CD4-positive, CD25-positive, alpha-beta regulatory T cell (primary cell): ENCODE data around the gene BTRC. TPM values are rescaled to one million over a fixed set of nuclear protein-coding genes. Genes with fewer than 3 reads are reported as not detected.
A peak's percentile ranks its signal among the peaks of the same experiment; 100 is the strongest.

ENCODE experiments used
- ATAC-seq, 2 donors: fragments of 150-1000 bp; cut with Tn5 transposase; one replicate each; pipeline ENCODE4 v1.10.0; 2021; ENCODE audit warnings: low read depth in 2 of 2, moderate number of reproducible peaks in 2 of 2, moderate library complexity in 1 of 2
- DNase-seq, 3 donors: peaks; one replicate each; pipeline versions ENCODE4 v3.0.0 to v3.0.0-alpha.2; 2012 to 2022; ENCODE audit warnings: mixed read lengths in 1 of 3
- H3K27ac ChIP-seq: one replicate; pipeline ENCODE4 v1.7.0; 2013; ENCODE audit warnings: mild to moderate bottlenecking, low read length; ENCODE audit not compliant: insufficient read depth, poor library complexity, severe bottlenecking
- H3K27me3 ChIP-seq: one replicate; pipeline ENCODE4 v1.7.0; 2013; ENCODE audit warnings: low read length; ENCODE audit not compliant: control insufficient read depth, insufficient read depth
- H3K36me3 ChIP-seq: one replicate; pipeline ENCODE4 v1.7.0; 2013; ENCODE audit warnings: mild to moderate bottlenecking, low read length, moderate library complexity; ENCODE audit not compliant: control insufficient read depth, insufficient read depth
- H3K4me1 ChIP-seq: 2 replicates; pipeline ENCODE4 v1.7.0; 2013; ENCODE audit warnings: mild to moderate bottlenecking, low read length; ENCODE audit not compliant: insufficient read depth, control insufficient read depth, poor library complexity, severe bottlenecking
- H3K4me3 ChIP-seq: one replicate; pipeline ENCODE4 v1.7.0; 2013; ENCODE audit warnings: low read depth, mild to moderate bottlenecking, low read length, moderate library complexity
- H3K9me3 ChIP-seq, 2 experiments: 1 replicate in 1 of 2; 2 replicates in 1 of 2; pipeline ENCODE4 v1.7.0; 2013; ENCODE audit warnings: low read length in 2 of 2, mild to moderate bottlenecking in 1 of 2, moderate library complexity in 1 of 2; ENCODE audit not compliant: control insufficient read depth in 2 of 2
- H3K27ac Mint-ChIP-seq, 3 donors: one replicate each; pipeline ENCODE4 v1.8.0; 2020 to 2022; ENCODE audit warnings: mild to moderate bottlenecking in 3 of 3, mixed read lengths in 3 of 3, moderate library complexity in 2 of 3
- H3K27me3 Mint-ChIP-seq: one replicate; pipeline ENCODE4 v1.8.0; 2022; ENCODE audit warnings: mild to moderate bottlenecking, mixed read lengths
- H3K36me3 Mint-ChIP-seq: one replicate; pipeline ENCODE4 v1.8.0; 2020; ENCODE audit warnings: mixed read lengths
- H3K4me1 Mint-ChIP-seq, 4 donors: one replicate each; pipeline ENCODE4 v1.8.0; 2020 to 2022; ENCODE audit warnings: mixed read lengths in 4 of 4, mild to moderate bottlenecking in 1 of 4
- H3K4me3 Mint-ChIP-seq, 4 donors: one replicate each; pipeline ENCODE4 v1.8.0; 2020 to 2022; ENCODE audit warnings: mild to moderate bottlenecking in 4 of 4, mixed read lengths in 4 of 4, moderate library complexity in 3 of 4
- H3K9me3 Mint-ChIP-seq, 7 donors: one replicate each; pipeline ENCODE4 v1.8.0; 2020 to 2022; ENCODE audit warnings: mixed read lengths in 7 of 7, mild to moderate bottlenecking in 3 of 7, moderate library complexity in 2 of 7
- polyA plus RNA-seq, 4 donors: library from polyadenylated mRNA; unstranded; fragments of 300-500 nt; fragmentation: Illumina TruSeq; gene quantifications; one replicate each; pipeline ENCODE4 v1.2.3, GENCODE V29; 2021
- total RNA-seq: library from RNA; stranded (reverse); gene quantifications from one replicate; pipeline ENCODE4 v1.2.3, GENCODE V29; 2022

BTRC gene
- total and polyA plus RNA-seq, 5 donors from 2014 or later, result 6.1 to 17.8 (median 8.9) TPM

DNA sequence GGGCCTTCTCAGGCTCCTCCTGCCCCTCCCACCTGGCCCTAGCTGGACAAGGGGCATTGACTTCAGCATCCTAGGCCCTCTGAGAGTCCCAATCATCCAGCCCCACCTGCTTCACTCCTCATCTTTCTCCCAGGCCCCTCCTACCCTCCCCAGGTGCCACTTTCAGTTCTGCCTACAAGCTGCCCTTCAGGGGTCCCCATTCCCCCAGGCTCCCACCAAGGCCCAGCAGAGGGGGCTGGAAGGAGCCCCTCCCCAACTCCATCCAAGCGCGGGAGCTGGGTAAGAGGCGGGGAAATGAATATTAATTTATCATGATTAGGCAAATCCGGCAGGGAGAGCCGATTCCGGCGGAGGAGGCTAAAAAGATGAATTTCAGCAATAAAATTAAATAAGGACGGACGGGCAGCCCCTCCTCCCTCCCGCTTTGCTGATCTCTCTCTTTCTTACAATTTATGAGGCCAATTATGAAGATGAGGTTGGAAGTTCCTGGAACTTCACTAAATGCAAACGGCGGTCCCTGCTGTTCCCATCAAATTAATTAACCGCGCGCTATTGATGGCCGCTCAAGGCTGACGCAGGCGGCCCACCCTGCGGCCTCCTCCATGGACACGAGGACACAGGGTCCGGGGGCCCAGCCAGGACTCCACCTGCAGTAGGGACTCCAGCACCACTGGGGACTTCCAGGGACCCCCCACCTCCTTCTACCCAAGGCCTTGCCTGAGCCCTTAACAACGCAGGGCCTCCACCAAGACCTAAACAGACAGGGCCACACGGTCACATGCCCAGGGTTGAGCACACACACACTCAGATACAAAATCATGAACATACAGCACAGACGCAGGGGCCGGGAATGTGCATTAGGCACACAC lies 220.2 kb downstream of the BTRC start:
- no peak overlapping the region for H3K27ac Mint-ChIP-seq
- ATAC-seq, result no peak

DNA sequence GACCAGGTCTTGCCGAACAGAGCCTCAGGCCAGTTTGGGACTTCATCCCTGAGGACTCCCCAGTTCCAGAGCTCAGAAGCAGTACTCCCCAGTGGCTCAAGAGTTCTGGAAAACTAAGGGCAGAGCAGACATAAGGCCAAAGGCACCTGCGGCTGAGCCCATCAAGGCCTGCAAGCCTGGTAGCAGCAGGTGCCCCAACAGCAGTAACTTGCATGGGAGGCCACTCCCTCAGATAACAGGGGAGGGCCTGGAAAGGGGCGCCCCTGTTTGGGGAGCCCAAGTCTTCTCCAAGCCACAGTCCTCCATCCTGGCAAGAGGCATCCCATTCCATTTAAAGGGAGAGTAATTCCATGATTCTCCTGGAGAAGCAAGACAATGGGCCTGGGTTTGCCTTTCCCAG lies 221.1 kb downstream of the BTRC start:
- Mint-ChIP-seq H3K27ac (no peak overlapping the region), H3K9me3 (no peaks in the 10 kb centered on the region), H3K36me3 (peaks cover 4% of the 10 kb centered on the region), H3K27me3 (no peaks in the 10 kb centered on the region), H3K4me3 (no peak overlapping the region), H3K4me1 (peaks cover 0 to 3% (median 0%) of the 10 kb centered on the region in 4 donors)
- Histone ChIP-seq H3K27ac (no peak overlapping the region), H3K9me3 (no peaks in the 10 kb centered on the region), H3K4me1 (peaks cover 7% of the 10 kb centered on the region), H3K36me3 (peaks cover 18% of the 10 kb centered on the region), H3K4me3 (no peak overlapping the region), H3K27me3 (no peaks in the 10 kb centered on the region)
- no peak for ATAC-seq
- DNase-seq, result no peak

More for the DNA sequence above, 220.2 kb downstream of the BTRC start:
- peaks cover 13% of the 10 kb centered on the region for H3K36me3 ChIP-seq
- peaks cover 16% of the 10 kb centered on the region for H3K4me1 ChIP-seq
- no peak overlapping the region for H3K4me3 ChIP-seq
- no peaks in the 10 kb centered on the region for H3K9me3 Mint-ChIP-seq
- H3K4me1 Mint-ChIP-seq, result peaks cover 0 to 11% (median 0%) of the 10 kb centered on the region in 4 donors
- H3K27me3 ChIP-seq, result no peaks in the 10 kb centered on the region
- no peak overlapping the region for H3K4me3 Mint-ChIP-seq
- H3K9me3 ChIP-seq, result no peaks in the 10 kb centered on the region
- DNase-seq, result no peak
- H3K27ac ChIP-seq, result no peak overlapping the region
- H3K36me3 Mint-ChIP-seq, result peaks cover 4% of the 10 kb centered on the region
- peaks cover 3% of the 10 kb centered on the region for H3K27me3 Mint-ChIP-seq

- Histone ChIP-seq H3K4me1 (peaks cover under 1% of the 10 kb centered on the region), H3K27ac (no peak overlapping the region), H3K27me3 (no peaks in the 10 kb centered on the region), H3K9me3 (no peaks in the 10 kb centered on the region), H3K4me3 (no peak overlapping the region), H3K36me3 (peaks cover 24% of the 10 kb centered on the region)
- Mint-ChIP-seq H3K4me1 (no peaks in the 10 kb centered on the region), H3K27ac (peak overlapping the region in 1 of 3 donors; percentile 5), H3K36me3 (peaks cover 4% of the 10 kb centered on the region), H3K4me3 (peak overlapping the region in 1 of 4 donors; percentile 52), H3K9me3 (no peaks in the 10 kb centered on the region), H3K27me3 (no peaks in the 10 kb centered on the region)
- ATAC-seq (no peak), DNase-seq (no peak)
Observed at GRCh38 chr10:101575580-101576210, 221.7 kb downstream of the BTRC start.

DNA sequence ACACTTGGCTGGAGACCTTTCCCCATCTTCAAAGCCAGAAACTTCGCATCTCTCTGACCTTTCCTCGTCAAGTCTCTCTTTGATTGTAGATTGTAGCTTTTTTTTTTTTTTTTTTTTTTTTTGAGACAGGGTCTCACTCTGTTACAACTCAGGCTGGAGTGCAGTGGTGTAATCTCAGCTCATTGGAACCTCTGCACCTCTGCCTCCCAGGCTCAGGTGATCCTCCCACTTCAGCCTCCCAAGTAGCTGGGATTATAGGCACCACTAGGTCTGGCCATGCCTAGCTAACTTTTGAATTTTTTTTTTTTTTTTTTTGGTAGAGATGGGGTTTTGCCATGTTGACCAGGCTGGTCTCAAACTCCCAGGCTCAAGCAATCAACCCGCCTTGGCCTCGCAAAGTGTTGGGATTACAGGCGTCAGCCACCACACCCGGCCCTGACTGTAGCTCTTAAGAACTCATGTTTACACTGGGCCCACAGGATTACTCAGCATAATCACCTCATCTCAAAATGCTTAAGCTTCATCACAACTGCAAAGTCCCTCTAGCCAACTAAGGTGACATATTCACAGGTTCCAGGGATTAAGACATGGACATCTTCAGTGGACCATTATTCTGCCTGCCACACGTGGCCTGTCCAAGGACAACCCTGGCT lies 222.4 kb downstream of the BTRC start:
- no peak overlapping the region for H3K4me3 ChIP-seq
- Mint-ChIP-seq H3K27me3 (no peaks in the 10 kb centered on the region), H3K27ac (no peak overlapping the region), H3K4me3 (peak overlapping the region in 1 of 4 donors; percentile 52), H3K4me1 (no peaks in the 10 kb centered on the region), H3K36me3 (peaks cover 4% of the 10 kb centered on the region), H3K9me3 (no peaks in the 10 kb centered on the region)
- ATAC-seq, result no peak
- no peak for DNase-seq
- H3K36me3 ChIP-seq, result peaks cover 28% of the 10 kb centered on the region
- H3K27ac ChIP-seq, result no peak overlapping the region
- no peaks in the 10 kb centered on the region for H3K4me1 ChIP-seq
- H3K27me3 ChIP-seq, result no peaks in the 10 kb centered on the region
- H3K9me3 ChIP-seq, result no peaks in the 10 kb centered on the region

- Histone ChIP-seq H3K27me3 (no peaks in the 10 kb centered on the region), H3K36me3 (peaks cover 28% of the 10 kb centered on the region), H3K4me1 (no peaks in the 10 kb centered on the region), H3K4me3 (no peak overlapping the region), H3K9me3 (no peaks in the 10 kb centered on the region), H3K27ac (no peak overlapping the region)
- Mint-ChIP-seq H3K27me3 (no peaks in the 10 kb centered on the region), H3K4me3 (no peak overlapping the region), H3K4me1 (no peaks in the 10 kb centered on the region), H3K27ac (no peak overlapping the region), H3K36me3 (peaks cover 9% of the 10 kb centered on the region), H3K9me3 (no peaks in the 10 kb centered on the region)
- no peak for ATAC-seq
- DNase-seq, result no peak
Observed at GRCh38 chr10:101577121-101577871, 223.3 kb downstream of the BTRC start.

GRCh38 chr10:101578192-101578591 lies 224.2 kb downstream of the BTRC start:
- no peaks in the 10 kb centered on the region for H3K4me1 Mint-ChIP-seq
- H3K9me3 Mint-ChIP-seq, result no peaks in the 10 kb centered on the region
- H3K36me3 Mint-ChIP-seq, result peaks cover 9% of the 10 kb centered on the region
- H3K4me3 Mint-ChIP-seq, result no peak overlapping the region
- no peaks in the 10 kb centered on the region for H3K27me3 Mint-ChIP-seq
- ATAC-seq (no peak), DNase-seq (no peak)
- peak overlapping the region in 1 of 3 donors; percentile 78 for H3K27ac Mint-ChIP-seq
- Histone ChIP-seq H3K27me3 (no peaks in the 10 kb centered on the region), H3K9me3 (no peaks in the 10 kb centered on the region), H3K4me1 (no peaks in the 10 kb centered on the region), H3K4me3 (no peak overlapping the region), H3K36me3 (peaks cover 37% of the 10 kb centered on the region), H3K27ac (no peak overlapping the region)

DNA sequence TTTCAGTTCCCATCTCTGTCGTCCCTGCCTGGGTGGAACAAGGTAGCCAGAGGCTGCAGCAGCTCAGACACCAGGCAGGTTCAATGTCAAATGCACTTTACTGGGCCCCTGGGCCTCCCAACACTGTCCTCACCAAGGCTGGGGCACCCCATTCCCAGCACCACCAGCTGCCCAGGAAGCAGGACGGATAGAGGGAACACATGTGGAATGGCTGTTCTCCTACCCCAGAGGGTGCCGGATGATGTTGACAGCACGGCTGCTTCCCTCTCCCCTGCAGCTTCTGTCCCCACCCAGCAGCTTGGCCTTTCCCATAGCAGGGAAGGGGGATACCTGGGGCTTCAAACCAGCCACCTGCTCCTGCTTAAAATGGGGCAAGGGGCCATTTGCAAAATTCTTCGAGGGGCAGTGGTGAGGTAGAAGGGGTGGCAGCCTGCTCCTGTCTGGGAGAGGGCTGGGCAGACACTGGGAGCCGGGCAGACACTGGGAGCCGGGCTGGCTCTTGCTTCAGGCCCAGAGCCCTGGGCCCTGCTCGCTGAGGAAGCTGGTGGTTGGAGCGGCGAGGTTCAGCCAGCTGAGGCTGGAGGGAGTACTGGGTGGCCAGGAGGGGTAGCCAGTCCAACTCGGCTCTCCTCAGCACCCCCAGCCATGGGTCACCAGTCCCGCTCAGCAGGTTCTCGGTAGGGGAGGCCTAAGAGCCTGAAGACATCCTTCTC lies 225.0 kb downstream of the BTRC start:
- Mint-ChIP-seq H3K4me3 (no peak overlapping the region), H3K36me3 (peaks cover 16% of the 10 kb centered on the region), H3K27ac (no peak overlapping the region), H3K27me3 (no peaks in the 10 kb centered on the region), H3K9me3 (no peaks in the 10 kb centered on the region), H3K4me1 (peaks cover 0 to 4% (median 0%) of the 10 kb centered on the region in 4 donors)
- Histone ChIP-seq H3K27ac (no peak overlapping the region), H3K27me3 (no peaks in the 10 kb centered on the region), H3K9me3 (no peaks in the 10 kb centered on the region), H3K36me3 (peaks cover 44% of the 10 kb centered on the region), H3K4me3 (no peak overlapping the region), H3K4me1 (no peaks in the 10 kb centered on the region)
- no peak for DNase-seq
- no peak for ATAC-seq
